HepG2 (cell line): Measurements from ENCODE around the gene ONECUT2. TPM values are rescaled to one million over a fixed set of nuclear protein-coding genes. Genes with fewer than 3 reads are reported as not detected.

Experiments
- CENPX ChIP-seq: sonication (generic); formaldehyde crosslinking; IDR thresholded peaks from 2 replicates; pipeline ENCODE4 v1.9.0; 2021; ENCODE audit warnings: mild to moderate bottlenecking, missing genetic modification reagents, moderate library complexity
- GATA4 ChIP-seq: sonication (generic); IDR thresholded peaks from 2 replicates; pipeline ENCODE4 v1.6.1; 2016; ENCODE audit warnings: antibody characterized with exemption, low read depth, borderline replicate concordance
- GPN1 ChIP-seq: sonication (generic); formaldehyde crosslinking; IDR thresholded peaks from 2 replicates; pipeline ENCODE4 v1.5.1; 2020; ENCODE audit warnings: missing genetic modification reagents, borderline replicate concordance
- HDAC2 ChIP-seq: sonication (generic); formaldehyde crosslinking; IDR thresholded peaks from 2 replicates; pipeline ENCODE4 v1.4.0; 2020; ENCODE audit warnings: missing genetic modification reagents
- KDM6A ChIP-seq: IDR thresholded peaks from 2 replicates; pipeline ENCODE4 v1.6.1; 2016; ENCODE audit warnings: low read depth
- MIXL1 ChIP-seq: IDR thresholded peaks from 2 replicates; pipeline ENCODE4 v1.6.1; 2016
- PAWR ChIP-seq: sonication (generic); formaldehyde crosslinking; IDR thresholded peaks from 2 replicates; pipeline ENCODE4 v1.4.0; 2020; ENCODE audit warnings: missing genetic modification reagents, mild to moderate bottlenecking, borderline replicate concordance
- RFX3 ChIP-seq: IDR thresholded peaks from 2 replicates; pipeline ENCODE4 v1.6.1; 2016; ENCODE audit warnings: missing biosample characterization, missing genetic modification reagents
- SETDB1 ChIP-seq: sonication (generic); formaldehyde crosslinking; IDR thresholded peaks from 2 replicates; pipeline ENCODE4 v1.5.1; 2020; ENCODE audit warnings: missing genetic modification reagents, mild to moderate bottlenecking, borderline replicate concordance
- SP1 ChIP-seq, 2 experiments: fragments of 450-650 bp in 1 of 2; sonication (generic) in 1 of 2; formaldehyde crosslinking in 1 of 2; IDR thresholded peaks; 2 replicates each; pipeline versions ENCODE4 v1.4.0 to v1.6.1; 2016 to 2020; ENCODE audit warnings: missing genetic modification reagents in 1 of 2
- STAG1 ChIP-seq: sonication (generic); formaldehyde crosslinking; IDR thresholded peaks from 2 replicates; pipeline ENCODE4 v1.4.0; 2020; ENCODE audit warnings: missing genetic modification reagents
- TAF15 ChIP-seq: fragments of 200-400 bp; formaldehyde crosslinking; IDR thresholded peaks from one replicate; pipeline ENCODE4 v1.6.1; 2018; ENCODE audit warnings: mild to moderate bottlenecking, low read depth, low read length; ENCODE audit not compliant: poor library complexity, severe bottlenecking
- TCF7L2 ChIP-seq: IDR thresholded peaks from 2 replicates; pipeline ENCODE4 v1.6.1; 2011; ENCODE audit warnings: mild to moderate bottlenecking, low read depth, low read length, moderate library complexity
- THAP11 ChIP-seq: IDR thresholded peaks from 2 replicates; pipeline ENCODE4 v1.6.1; 2016; ENCODE audit warnings: missing biosample characterization, missing genetic modification reagents
- WIZ ChIP-seq: sonication (generic); formaldehyde crosslinking; IDR thresholded peaks from 2 replicates; pipeline ENCODE4 v1.5.1; 2020; ENCODE audit warnings: mild to moderate bottlenecking, missing genetic modification reagents
- YEATS4 ChIP-seq: sonication (generic); formaldehyde crosslinking; IDR thresholded peaks from 2 replicates; pipeline ENCODE4 v1.4.0; 2020; ENCODE audit warnings: missing genetic modification reagents, borderline replicate concordance
- ZBTB7B ChIP-seq: sonication (generic); formaldehyde crosslinking; IDR thresholded peaks from 2 replicates; pipeline ENCODE4 v1.4.0; 2020; ENCODE audit warnings: missing genetic modification reagents
- ZFP37 ChIP-seq: sonication (generic); formaldehyde crosslinking; IDR thresholded peaks from 2 replicates; pipeline ENCODE4 v1.4.0; 2020; ENCODE audit warnings: missing genetic modification reagents, borderline replicate concordance
- ZNF18 ChIP-seq: sonication (generic); formaldehyde crosslinking; IDR thresholded peaks from 2 replicates; pipeline ENCODE4 v1.8.0; 2022; ENCODE audit warnings: mild to moderate bottlenecking, missing genetic modification reagents; ENCODE audit not compliant: insufficient replicate concordance
- ZNF331 ChIP-seq: sonication (generic); formaldehyde crosslinking; IDR thresholded peaks from 2 replicates; pipeline ENCODE4 v1.4.0; 2020; ENCODE audit warnings: missing genetic modification reagents
- ZNF550 ChIP-seq: sonication (generic); formaldehyde crosslinking; IDR thresholded peaks from 2 replicates; pipeline ENCODE4 v1.4.0; 2020; ENCODE audit warnings: mild to moderate bottlenecking, missing genetic modification reagents, borderline replicate concordance
- ZNF574 ChIP-seq: sonication (generic); formaldehyde crosslinking; IDR thresholded peaks from 2 replicates; pipeline ENCODE4 v1.4.0; 2020; ENCODE audit warnings: missing genetic modification reagents
- ZNF616 ChIP-seq: sonication (generic); formaldehyde crosslinking; IDR thresholded peaks from 2 replicates; pipeline ENCODE4 v1.5.0; 2020; ENCODE audit warnings: low read depth, mild to moderate bottlenecking, missing genetic modification reagents
- polyA plus RNA-seq, 8 experiments: library from polyadenylated mRNA; depleted of rRNA in 3 of 8; stranded (reverse) in 7 of 8; unstranded in 1 of 8; fragments of >200 nt; fragmentation: Illumina TruSeq in 4 of 8; extraction: Trizol in 4 of 8; gene quantifications; 2 replicates each; pipeline versions ENCODE4 v1.2.1 to v1.2.3, GENCODE V29; 2011 to 2016; ENCODE audit warnings: low read depth in 4 of 8, missing spikeins in 1 of 8, mixed read lengths in 1 of 8; ENCODE audit not compliant: insufficient read depth in 1 of 8
- total RNA-seq, 5 experiments: library from RNA; depleted of rRNA; stranded (reverse); fragments of >200 nt; fragmentation: Illumina TruSeq; extraction: Trizol; gene quantifications; 2 replicates each; pipeline ENCODE4 v1.2.3, GENCODE V29; 2016; ENCODE audit warnings: low read depth in 1 of 5
- TF ChIP-seq, protein P1 (sequence below): sonication (generic); formaldehyde crosslinking; IDR thresholded peaks from 2 replicates; pipeline ENCODE4 v1.8.0; 2022; ENCODE audit warnings: low read depth, missing genetic modification reagents
- TF ChIP-seq, protein P2 (sequence below): sonication (generic); formaldehyde crosslinking; IDR thresholded peaks from 2 replicates; pipeline ENCODE4 v1.4.0; 2020; ENCODE audit warnings: mild to moderate bottlenecking, missing genetic modification reagents

ONECUT2 gene
- total and polyA plus RNA-seq, 2 of the 13 experiments (the other 11 are each of a cell fraction or from before 2014, with no cell fraction given) = 3.0 to 3.2 TPM

- TF ChIP-seq HDAC2 = peak; percentile 13; the same call in 1 of the 2 replicates
- TF ChIP-seq GPN1 (CRISPR knock-in tag) = no peak
- TF ChIP-seq TAF15 = no peak
- TF ChIP-seq ZNF18 = no peak
- no peak for TF ChIP-seq ZBTB7B (CRISPR knock-in tag)
- TF ChIP-seq PAWR (CRISPR knock-in tag) = no peak
- TF ChIP-seq WIZ = no peak
- TF ChIP-seq SP1 (IDR thresholded peaks at IDR 0.05) = no peak
- no peak for TF ChIP-seq SP1 (CRISPR knock-in tag; IDR thresholded peaks at IDR 0.05)
- TF ChIP-seq STAG1 (CRISPR knock-in tag) = no peak
- TF ChIP-seq TCF7L2 = no peak
- no peak for TF ChIP-seq ZNF550
- TF ChIP-seq, protein P1, sequence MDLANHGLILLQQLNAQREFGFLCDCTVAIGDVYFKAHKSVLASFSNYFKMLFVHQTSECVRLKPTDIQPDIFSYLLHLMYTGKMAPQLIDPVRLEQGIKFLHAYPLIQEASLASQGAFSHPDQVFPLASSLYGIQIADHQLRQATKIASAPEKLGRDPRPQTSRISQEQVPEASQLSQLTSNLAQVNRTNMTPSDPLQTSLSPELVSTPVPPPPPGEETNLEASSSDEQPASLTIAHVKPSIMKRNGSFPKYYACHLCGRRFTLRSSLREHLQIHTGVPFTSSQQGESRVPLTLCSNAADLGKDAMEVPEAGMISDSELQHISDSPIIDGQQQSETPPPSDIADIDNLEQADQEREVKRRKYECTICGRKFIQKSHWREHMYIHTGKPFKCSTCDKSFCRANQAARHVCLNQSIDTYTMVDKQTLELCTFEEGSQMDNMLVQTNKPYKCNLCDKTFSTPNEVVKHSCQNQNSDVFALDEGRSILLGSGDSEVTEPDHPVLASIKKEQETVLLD (CRISPR knock-in tag) = no peak
- no peak for TF ChIP-seq KDM6A (CRISPR knock-in tag)
- TF ChIP-seq RFX3 (CRISPR knock-in tag) = no peak
- TF ChIP-seq CENPX (CRISPR knock-in tag) = no peak
- TF ChIP-seq ZNF331 = no peak
- no peak for TF ChIP-seq SETDB1 (CRISPR knock-in tag)
- TF ChIP-seq MIXL1 (CRISPR knock-in tag) = no peak
- TF ChIP-seq GATA4 = no peak
- TF ChIP-seq ZNF616 (CRISPR knock-in tag) = no peak
- TF ChIP-seq YEATS4 (CRISPR knock-in tag) = no peak
- TF ChIP-seq, protein P2, sequence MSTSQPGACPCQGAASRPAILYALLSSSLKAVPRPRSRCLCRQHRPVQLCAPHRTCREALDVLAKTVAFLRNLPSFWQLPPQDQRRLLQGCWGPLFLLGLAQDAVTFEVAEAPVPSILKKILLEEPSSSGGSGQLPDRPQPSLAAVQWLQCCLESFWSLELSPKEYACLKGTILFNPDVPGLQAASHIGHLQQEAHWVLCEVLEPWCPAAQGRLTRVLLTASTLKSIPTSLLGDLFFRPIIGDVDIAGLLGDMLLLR (CRISPR knock-in tag) = no peak
- TF ChIP-seq THAP11 = no peak
- TF ChIP-seq ZFP37 (CRISPR knock-in tag) = no peak
- TF ChIP-seq ZNF574 (CRISPR knock-in tag) = no peak
These were observed 98.1 kb downstream of the ONECUT2 start (continued) for GRCh38 chr18:57533006-57533867.
